OCI-LY3 (cell line): ENCODE results near the gene ACTL7A.

Experiments
- H2AFZ ChIP-seq: fragments of 200-600, 300-600 bp; shearing (Covaris generic); 2 replicates; pipeline ENCODE4 v1.6.0; 2014; ENCODE audit warnings: antibody characterized with exemption, low read depth, low read length
- H3K27ac ChIP-seq: fragments of 200-600, 300-600 bp; sonication (generic); 2 replicates; pipeline ENCODE4 v1.5.1; 2014; ENCODE audit warnings: mild to moderate bottlenecking, low read length, moderate library complexity, mixed read lengths
- H3K27me3 ChIP-seq: fragments of 200-600, 300-600 bp; sonication (generic); 2 replicates; pipeline ENCODE4 v1.6.1; 2014; ENCODE audit warnings: low read depth, low read length, mixed read lengths
- H3K36me3 ChIP-seq: fragments of 200-600, 300-600 bp; sonication (generic); replicated peaks from 2 replicates; pipeline ENCODE3; 2014; ENCODE audit warnings: low read depth, low read length, mixed read lengths
- H3K4me1 ChIP-seq: fragments of 300-600, 200-600 bp; sonication (generic); 2 replicates; pipeline ENCODE4 v1.6.1; 2014; ENCODE audit warnings: low read length, mixed read lengths
- H3K4me2 ChIP-seq: fragments of 200-600, 300-600 bp; sonication (generic); 2 replicates; pipeline ENCODE4 v1.6.1; 2014; ENCODE audit warnings: low read length, mixed read lengths
- H3K4me3 ChIP-seq: fragments of 300-600, 200-600 bp; sonication (generic); 2 replicates; pipeline ENCODE4 v1.5.1; 2014; ENCODE audit warnings: antibody characterized with exemption, mild to moderate bottlenecking, low read length, moderate library complexity
- H3K79me2 ChIP-seq: fragments of 300-600, 200-600 bp; shearing (Covaris generic); 2 replicates; pipeline ENCODE4 v1.6.1; 2014; ENCODE audit warnings: mild to moderate bottlenecking, low read length, mixed read lengths
- H3K9ac ChIP-seq: fragments of 300-600, 200-600 bp; shearing (Covaris generic); 2 replicates; pipeline ENCODE4 v1.6.0; 2014; ENCODE audit warnings: mild to moderate bottlenecking, low read length, moderate library complexity
- H3K9me3 ChIP-seq: fragments of 200-600, 300-600 bp; shearing (Covaris generic); 2 replicates; pipeline ENCODE4 v1.6.1; 2014; ENCODE audit warnings: low read length, mixed read lengths; ENCODE audit not compliant: insufficient read depth
- H4K20me1 ChIP-seq: fragments of 200-600, 300-600 bp; sonication (generic); 2 replicates; pipeline ENCODE4 v1.6.1; 2016; ENCODE audit warnings: low read length, mixed read lengths; ENCODE audit not compliant: insufficient read depth
- EZH2phosphoT487 ChIP-seq: fragments of 200-600 bp; shearing (Covaris generic); IDR thresholded peaks from 2 replicates; pipeline ENCODE4 v1.6.1; 2018; ENCODE audit warnings: antibody characterized with exemption, mixed run types, low read depth
- TF ChIP-seq, protein P1 (sequence below): fragments of 200-600, 300-600 bp; sonication (generic); IDR thresholded peaks from 2 replicates; pipeline ENCODE4 v1.5.1; 2014; ENCODE audit warnings: antibody characterized with exemption, low read length, low read depth

ACTL7A gene

DNA sequence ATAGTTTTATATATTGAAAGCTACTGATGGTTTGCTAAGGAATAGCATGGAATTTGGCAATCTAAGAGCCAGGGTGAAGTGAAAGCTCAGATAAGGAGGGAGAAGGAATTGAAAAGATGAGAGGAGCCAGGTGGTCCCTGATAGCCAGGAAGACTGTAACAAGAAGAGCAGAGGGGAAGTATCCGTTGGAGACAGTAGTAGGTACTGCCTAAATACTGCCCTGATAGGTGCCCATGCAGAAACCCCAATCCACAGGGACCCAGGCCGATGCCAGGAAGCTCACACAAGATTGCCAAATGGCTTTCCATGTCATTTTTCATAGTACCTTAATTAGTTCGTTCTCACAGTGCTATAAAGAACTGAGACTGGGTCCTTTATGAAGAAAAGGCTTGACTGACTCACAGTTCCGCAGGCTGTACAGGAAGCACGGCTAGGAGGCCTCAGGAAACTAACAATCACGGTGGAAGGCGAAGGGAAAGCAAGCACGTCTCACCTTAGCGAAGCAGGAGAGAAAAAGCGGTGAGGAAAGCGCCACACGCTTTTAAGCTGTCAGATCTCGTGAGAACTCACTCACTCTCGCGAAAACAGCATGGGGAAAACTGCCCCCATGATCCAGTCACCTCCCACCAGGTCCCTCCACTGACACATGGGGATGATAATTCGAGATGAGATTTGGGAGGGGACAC lies 19.3 kb upstream of the ACTL7A start:
- H3K27ac ChIP-seq: no peak overlapping the region
- no peaks in the 10 kb centered on the region for H4K20me1 ChIP-seq
- H2AFZ ChIP-seq: no peak overlapping the region
- H3K9me3 ChIP-seq: no peaks in the 10 kb centered on the region
- TF ChIP-seq, protein P1, sequence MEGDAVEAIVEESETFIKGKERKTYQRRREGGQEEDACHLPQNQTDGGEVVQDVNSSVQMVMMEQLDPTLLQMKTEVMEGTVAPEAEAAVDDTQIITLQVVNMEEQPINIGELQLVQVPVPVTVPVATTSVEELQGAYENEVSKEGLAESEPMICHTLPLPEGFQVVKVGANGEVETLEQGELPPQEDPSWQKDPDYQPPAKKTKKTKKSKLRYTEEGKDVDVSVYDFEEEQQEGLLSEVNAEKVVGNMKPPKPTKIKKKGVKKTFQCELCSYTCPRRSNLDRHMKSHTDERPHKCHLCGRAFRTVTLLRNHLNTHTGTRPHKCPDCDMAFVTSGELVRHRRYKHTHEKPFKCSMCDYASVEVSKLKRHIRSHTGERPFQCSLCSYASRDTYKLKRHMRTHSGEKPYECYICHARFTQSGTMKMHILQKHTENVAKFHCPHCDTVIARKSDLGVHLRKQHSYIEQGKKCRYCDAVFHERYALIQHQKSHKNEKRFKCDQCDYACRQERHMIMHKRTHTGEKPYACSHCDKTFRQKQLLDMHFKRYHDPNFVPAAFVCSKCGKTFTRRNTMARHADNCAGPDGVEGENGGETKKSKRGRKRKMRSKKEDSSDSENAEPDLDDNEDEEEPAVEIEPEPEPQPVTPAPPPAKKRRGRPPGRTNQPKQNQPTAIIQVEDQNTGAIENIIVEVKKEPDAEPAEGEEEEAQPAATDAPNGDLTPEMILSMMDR: no peak
- TF ChIP-seq EZH2phosphoT487: no peak
- H3K4me1 ChIP-seq: no peaks in the 10 kb centered on the region
- no peak overlapping the region for H3K4me2 ChIP-seq
- H3K79me2 ChIP-seq: no peaks in the 10 kb centered on the region
- H3K4me3 ChIP-seq: no peak overlapping the region
- H3K36me3 ChIP-seq: no peaks in the 10 kb centered on the region
- no peak overlapping the region for H3K9ac ChIP-seq
- H3K27me3 ChIP-seq: peaks cover 21% of the 10 kb centered on the region

DNA sequence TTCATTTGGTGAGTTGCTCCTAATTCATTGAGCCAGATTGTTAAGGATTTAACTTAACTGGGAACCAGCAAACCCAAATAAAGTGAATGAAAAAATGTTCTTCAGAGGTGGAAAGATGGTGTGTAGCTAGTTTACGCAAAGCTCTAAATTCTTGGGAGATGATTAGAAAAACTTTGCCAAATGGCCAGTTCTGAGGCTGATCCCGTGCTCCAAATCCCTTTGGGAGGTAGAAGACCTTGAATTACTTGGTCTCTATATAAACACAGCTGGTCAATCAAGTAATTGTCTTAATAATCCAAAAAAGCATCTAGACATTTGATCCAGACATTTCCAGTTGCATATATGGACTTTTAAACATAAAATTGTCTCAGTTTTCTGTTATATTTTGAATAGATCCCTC lies 17.7 kb upstream of the ACTL7A start:
- no peaks in the 10 kb centered on the region for H4K20me1 ChIP-seq
- H3K4me1 ChIP-seq: no peaks in the 10 kb centered on the region
- H3K9ac ChIP-seq: no peak overlapping the region
- H3K4me3 ChIP-seq: no peak overlapping the region
- no peak overlapping the region for H3K4me2 ChIP-seq
- H3K9me3 ChIP-seq: no peaks in the 10 kb centered on the region
- H2AFZ ChIP-seq: no peak overlapping the region
- TF ChIP-seq, protein P1: no peak
- no peak for TF ChIP-seq EZH2phosphoT487
- H3K36me3 ChIP-seq: no peaks in the 10 kb centered on the region
- H3K79me2 ChIP-seq: no peaks in the 10 kb centered on the region
- H3K27ac ChIP-seq: no peak overlapping the region
- H3K27me3 ChIP-seq: peaks cover 21% of the 10 kb centered on the region

DNA sequence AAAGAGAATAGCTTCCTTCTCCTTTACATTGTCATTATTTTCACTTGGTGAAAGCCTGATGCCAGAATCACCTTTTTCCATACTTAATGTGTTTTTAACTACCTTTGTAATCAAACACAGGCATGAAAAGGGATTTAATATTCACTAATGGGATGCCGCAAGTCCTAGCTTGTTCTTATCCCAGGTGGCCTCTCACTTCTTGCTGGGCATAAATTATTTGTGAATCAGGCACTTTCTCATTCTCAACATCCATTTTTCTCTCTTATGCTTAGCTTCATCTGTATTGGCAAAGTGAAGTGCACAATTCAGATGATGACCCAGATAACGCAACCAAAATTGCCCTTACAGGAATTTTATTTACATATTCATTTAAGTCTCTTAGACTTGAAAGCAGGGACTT lies 17.2 kb upstream of the ACTL7A start:
- Histone ChIP-seq H3K9me3 (no peaks in the 10 kb centered on the region), H2AFZ (no peak overlapping the region), H3K79me2 (no peaks in the 10 kb centered on the region), H3K4me2 (no peak overlapping the region), H3K27me3 (peaks cover 21% of the 10 kb centered on the region), H3K9ac (no peak overlapping the region), H4K20me1 (no peaks in the 10 kb centered on the region), H3K4me3 (no peak overlapping the region), H3K4me1 (no peaks in the 10 kb centered on the region), H3K27ac (no peak overlapping the region), H3K36me3 (no peaks in the 10 kb centered on the region)
- no peak for TF ChIP-seq EZH2phosphoT487
- TF ChIP-seq, protein P1: no peak

DNA sequence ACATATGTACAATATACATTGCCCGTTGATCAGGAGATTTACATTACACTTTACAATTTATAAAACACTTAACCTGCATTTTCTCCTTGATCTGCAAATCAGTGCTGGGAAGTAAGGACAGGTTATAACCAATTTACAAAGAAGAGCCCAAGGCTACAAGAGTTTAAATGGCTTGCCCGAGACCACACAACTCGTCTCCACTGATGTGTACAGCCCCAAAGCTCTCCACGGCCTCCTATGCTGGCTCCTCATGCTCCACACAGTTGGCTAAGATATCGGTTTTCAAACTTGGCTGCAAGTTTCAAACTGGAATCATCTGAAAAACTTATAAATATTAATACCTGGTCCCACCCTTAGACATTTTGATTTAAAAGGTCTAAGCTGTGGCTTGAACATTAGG lies 16.6 kb upstream of the ACTL7A start:
- Histone ChIP-seq H3K4me3 (no peak overlapping the region), H3K9ac (no peak overlapping the region), H2AFZ (no peak overlapping the region), H3K4me1 (no peaks in the 10 kb centered on the region), H3K79me2 (no peaks in the 10 kb centered on the region), H3K27me3 (peaks cover 21% of the 10 kb centered on the region), H4K20me1 (no peaks in the 10 kb centered on the region), H3K36me3 (no peaks in the 10 kb centered on the region), H3K4me2 (no peak overlapping the region), H3K27ac (no peak overlapping the region), H3K9me3 (no peaks in the 10 kb centered on the region)
- TF ChIP-seq, protein P1: no peak
- no peak for TF ChIP-seq EZH2phosphoT487
